HG02852 (cell line): ENCODE data around the gene EPB41L1.

ENCODE experiments used
- ATAC-seq: cut with Tn5 transposase; IDR thresholded peaks from one replicate; pipeline ENCODE4 v1.9.1; 2021; ENCODE audit warnings: mild to moderate bottlenecking, moderate library complexity; ENCODE audit not compliant: unreplicated experiment

The EPB41L1 gene

GRCh38 chr20:36153736-36154699 lies 522 bp upstream of the EPB41L1 start:
- ATAC-seq: no peak

DNA sequence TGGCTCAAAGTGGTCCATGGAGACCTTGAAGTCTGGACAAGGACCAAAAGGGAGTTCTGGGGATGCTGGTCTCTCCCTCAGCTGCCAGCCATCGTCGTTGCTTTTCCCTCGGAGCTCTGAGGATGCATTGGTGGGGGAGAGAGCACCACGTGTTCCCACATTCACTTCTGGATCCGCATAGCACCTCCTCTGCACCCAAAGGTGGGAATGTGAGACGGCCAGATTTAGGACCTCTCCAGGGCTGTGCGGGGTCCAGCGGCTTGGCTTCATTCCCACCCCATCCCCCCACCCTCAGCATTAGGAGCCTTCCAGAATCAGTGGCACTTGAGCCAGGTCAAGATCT lies 1.1 kb downstream of the EPB41L1 start:
- no peak for ATAC-seq

- ATAC-seq: no peak
Observed at GRCh38 chr20:36155991-36156390, 1.5 kb downstream of the EPB41L1 start.

- ATAC-seq: no peak
Observed at GRCh38 chr20:36157610-36158009, 3.1 kb downstream of the EPB41L1 start.

DNA sequence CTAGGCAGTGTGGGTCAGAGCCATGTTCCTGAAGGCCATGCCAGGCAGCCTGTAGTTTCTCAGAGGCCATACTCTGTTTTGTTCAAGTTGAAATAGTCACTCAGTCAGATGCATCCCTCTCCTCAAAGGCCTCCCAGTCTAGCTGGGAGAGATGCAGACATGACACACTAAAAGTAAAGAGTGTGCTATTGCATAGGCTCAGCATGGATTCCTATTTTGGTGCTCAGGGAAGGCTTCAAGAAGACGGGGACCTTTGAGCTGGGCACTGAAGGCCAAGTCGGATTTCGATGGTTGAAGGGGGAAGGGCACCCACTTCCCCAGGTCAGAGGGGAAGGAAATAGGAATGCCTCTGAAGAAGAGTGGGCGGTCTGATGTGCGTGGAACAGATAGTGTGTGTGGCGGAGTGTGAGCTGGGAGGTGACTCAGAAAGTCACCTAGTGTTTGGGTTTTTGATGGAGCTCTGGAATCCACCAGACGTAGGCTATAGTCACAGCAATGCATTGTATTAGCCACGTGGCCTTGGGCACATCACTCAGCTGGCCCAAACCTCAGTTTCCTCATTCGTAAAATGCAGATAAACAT lies 3.7 kb downstream of the EPB41L1 start:
- ATAC-seq: no peak

DNA sequence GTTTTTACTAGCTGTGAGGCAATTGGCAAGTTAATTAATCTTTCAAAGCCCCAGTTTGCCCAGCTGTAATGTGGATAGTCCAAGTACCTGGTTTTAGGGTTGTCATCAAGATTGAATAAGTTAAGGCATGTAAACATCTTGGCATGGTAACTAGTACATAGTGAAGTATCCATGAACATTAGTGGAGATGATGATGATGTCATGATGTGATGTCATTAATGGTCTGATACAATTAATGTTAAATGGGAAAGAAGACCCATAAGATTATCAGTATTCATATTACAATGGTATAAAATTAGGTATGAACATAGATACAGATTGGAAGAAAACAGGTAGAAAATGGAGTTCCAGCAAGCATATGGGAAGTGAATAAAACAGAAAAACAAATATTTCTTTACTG lies 5.3 kb downstream of the EPB41L1 start:
- no peak for ATAC-seq

- no peak for ATAC-seq
Observed at GRCh38 chr20:36162272-36162966, 7.9 kb downstream of the EPB41L1 start.

DNA sequence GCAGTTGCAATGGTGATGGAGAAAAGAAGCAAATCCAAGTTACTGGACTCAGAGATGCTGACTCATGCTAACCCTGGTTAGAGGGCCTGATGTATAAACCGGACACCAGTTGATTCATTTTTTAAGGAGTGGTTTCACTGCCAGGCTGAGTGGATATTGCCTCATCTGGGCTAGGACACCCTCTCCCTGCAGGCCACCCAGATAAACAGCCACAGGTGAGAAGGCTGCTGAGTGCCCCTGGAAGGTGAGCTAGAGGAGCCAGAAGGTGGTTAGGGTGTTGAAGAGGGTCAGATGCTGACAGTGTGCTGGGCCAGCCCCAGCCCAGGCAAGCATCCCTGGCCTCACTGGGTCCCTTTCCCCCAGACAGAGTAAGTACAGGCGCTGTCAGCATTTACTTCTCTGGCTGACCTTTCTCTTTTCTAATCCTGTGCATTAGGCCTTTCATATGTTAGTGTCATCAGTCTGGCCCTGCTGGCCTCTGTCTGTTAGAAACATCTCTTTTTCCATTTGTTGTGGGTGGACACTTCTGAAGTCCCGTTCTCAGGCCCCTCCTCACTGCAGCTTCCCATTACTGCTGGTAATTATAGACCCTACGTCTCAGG lies 13.5 kb downstream of the EPB41L1 start:
- no peak for ATAC-seq

- ATAC-seq: no peak
Observed at GRCh38 chr20:36170542-36171215, 16.1 kb downstream of the EPB41L1 start.

GRCh38 chr20:36173451-36173933 lies 19.0 kb downstream of the EPB41L1 start:
- ATAC-seq: no peak

DNA sequence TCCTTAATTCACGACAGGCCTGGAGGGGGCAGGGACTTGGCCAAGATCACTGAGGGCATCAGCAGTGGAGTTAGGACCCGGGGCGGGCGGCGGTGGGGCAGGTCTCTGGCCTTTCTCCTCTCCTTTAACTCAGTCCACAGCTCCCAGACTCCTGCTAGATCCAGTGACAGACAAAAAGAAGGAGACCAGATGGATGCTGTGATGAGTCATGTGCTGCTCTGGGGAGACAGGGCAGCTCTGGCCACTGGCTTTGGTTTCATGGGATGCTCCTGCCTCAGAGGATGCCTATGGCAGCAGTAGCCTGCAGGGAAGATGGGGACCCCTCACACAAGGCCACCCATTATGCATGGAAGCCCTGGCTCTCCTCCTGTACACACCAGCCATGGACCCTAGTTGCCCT lies 20.5 kb downstream of the EPB41L1 start:
- no peak for ATAC-seq

DNA sequence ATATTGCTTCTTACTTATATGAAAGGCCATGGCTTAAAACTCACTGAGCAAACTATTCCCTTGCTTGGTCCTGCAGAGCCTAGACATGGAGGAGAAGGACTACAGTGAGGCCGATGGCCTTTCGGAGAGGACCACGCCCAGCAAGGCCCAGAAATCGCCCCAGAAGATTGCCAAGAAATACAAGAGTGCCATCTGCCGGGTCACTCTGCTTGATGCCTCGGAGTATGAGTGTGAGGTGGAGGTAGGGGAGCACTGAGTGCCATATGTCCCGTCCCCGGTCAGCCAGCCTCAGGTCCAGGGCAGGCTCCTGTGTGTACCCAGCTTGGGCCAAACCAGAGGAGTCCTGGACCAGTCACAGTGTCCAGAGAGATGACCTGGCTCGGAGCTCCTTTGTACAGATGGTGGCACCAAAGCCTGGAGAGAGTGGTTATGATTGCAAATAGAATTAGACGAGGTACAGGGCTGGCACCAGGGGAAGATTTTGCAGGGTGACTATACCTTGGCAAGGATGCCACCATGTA lies 21.0 kb downstream of the EPB41L1 start:
- ATAC-seq: no peak

DNA sequence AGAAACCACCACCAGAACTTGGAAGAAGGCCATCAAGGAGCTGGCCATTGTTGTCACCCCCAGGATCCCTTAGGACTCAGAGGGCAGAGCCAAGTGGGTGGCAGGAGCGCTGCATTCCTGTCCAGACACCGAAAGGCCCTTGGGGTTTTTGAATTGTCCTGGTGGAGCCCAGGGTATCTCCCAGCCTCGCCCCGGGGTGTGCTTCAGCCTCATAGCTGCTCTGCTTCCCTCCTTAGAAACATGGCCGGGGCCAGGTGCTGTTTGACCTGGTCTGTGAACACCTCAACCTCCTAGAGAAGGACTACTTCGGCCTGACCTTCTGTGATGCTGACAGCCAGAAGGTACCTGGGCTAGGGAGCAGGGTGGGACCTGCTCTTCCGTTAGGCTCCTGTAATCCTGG lies 23.2 kb downstream of the EPB41L1 start:
- no peak for ATAC-seq

GRCh38 chr20:36179170-36179945 lies 24.8 kb downstream of the EPB41L1 start:
- no peak for ATAC-seq

GRCh38 chr20:36180323-36180722 lies 25.8 kb downstream of the EPB41L1 start:
- ATAC-seq: no peak

- ATAC-seq: no peak
Observed at GRCh38 chr20:36181934-36182603, 27.5 kb downstream of the EPB41L1 start.

DNA sequence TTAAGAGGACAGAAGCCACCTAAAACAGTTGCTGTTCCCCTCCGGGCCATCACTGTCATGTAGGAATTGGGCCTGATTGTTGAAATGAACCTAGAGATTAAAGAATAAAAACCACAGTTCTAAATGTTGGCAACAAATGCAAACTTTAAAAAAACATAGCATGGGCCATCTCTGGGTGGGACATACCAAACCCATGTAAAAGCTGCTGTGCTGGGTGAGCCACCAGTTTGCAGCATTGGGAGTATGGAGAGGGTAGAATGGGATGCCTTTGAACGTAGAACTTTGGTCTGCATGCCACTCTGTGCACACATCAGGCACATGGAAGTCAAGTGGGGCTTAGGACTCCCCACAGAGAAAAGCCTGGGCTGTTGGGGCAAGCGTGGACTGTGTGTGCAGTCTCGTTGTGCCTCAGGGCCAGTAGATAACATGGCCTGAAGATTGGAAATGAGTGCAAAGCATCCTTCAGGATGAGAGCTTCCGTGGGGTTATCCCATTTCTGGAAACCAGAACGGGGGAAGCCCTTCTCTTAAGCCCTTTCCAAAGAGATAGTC lies 28.1 kb downstream of the EPB41L1 start:
- no peak for ATAC-seq

- no peak for ATAC-seq
Observed at GRCh38 chr20:36183155-36183944, 28.8 kb downstream of the EPB41L1 start.
